Panc1 (cell line): Measurements from ENCODE around the gene TRAPPC12. TPM values are rescaled to one million over a fixed set of nuclear protein-coding genes. Genes with fewer than 3 reads are reported as not detected.

Source experiments
- ATAC-seq: fragments of 200-7000 bp; cut with Tn5 transposase; 2 replicates; pipeline ENCODE4 v1.9.1; 2020; ENCODE audit warnings: mild to moderate bottlenecking, moderate library complexity
- BruUV-seq: library from RNA; stranded (reverse); fragments of 400-500 nt; replicated peaks from 2 replicates; lab custom pipeline; 2021; lab: Mats Ljungman, UMichigan
- CTCF ChIA-PET: fragments of 300-600 bp; sonication (Branson Sonifier 250); formaldehyde crosslinking; loops from one replicate; lab custom pipeline; 2022; ENCODE audit warnings: antibody characterized with exemption; lab: Charles Lee
- POLR2A ChIA-PET: fragments of 300-600 bp; sonication (Branson Sonifier 250); formaldehyde crosslinking; loops from one replicate; lab custom pipeline; 2022; ENCODE audit warnings: antibody characterized with exemption; lab: Charles Lee
- DNase-seq: peaks from one replicate; pipeline ENCODE4 v3.0.0-alpha.2; 2010; ENCODE audit warnings: low read depth, low spot score
- H3K27ac ChIP-seq: 2 replicates; pipeline ENCODE4 v1.5.1; 2011; ENCODE audit warnings: mild to moderate bottlenecking, low read length, inconsistent platforms
- H3K27me3 ChIP-seq: fragments of 200-500 bp; sonication (Bioruptor generic); 2 replicates; pipeline ENCODE4 v1.6.0; 2014; ENCODE audit warnings: low read length, inconsistent platforms; ENCODE audit not compliant: control insufficient read depth, insufficient read depth
- H3K36me3 ChIP-seq: fragments of 200-500 bp; sonication (Bioruptor generic); 2 replicates; pipeline ENCODE4 v1.5.1; 2014; ENCODE audit warnings: inconsistent platforms, mild to moderate bottlenecking, low read length, moderate library complexity; ENCODE audit not compliant: control insufficient read depth, insufficient read depth
- H3K4me1 ChIP-seq: 2 replicates; pipeline ENCODE4 v1.5.1; 2011; ENCODE audit warnings: inconsistent platforms, mild to moderate bottlenecking, low read length, moderate library complexity; ENCODE audit not compliant: control insufficient read depth, insufficient read depth
- H3K4me3 ChIP-seq, 2 experiments: 2 replicates each; pipeline ENCODE4 v1.5.1; 2011 to 2012; ENCODE audit warnings: low read depth in 2 of 2, low read length in 2 of 2, mild to moderate bottlenecking in 2 of 2, inconsistent platforms in 1 of 2, moderate library complexity in 1 of 2
- H3K9me3 ChIP-seq: fragments of 200-500 bp; sonication (Bioruptor generic); 2 replicates; pipeline ENCODE4 v1.5.1; 2014; ENCODE audit warnings: low read depth, mild to moderate bottlenecking, inconsistent platforms, low read length, moderate library complexity; ENCODE audit not compliant: control insufficient read depth, insufficient read depth
- POLR2AphosphoS5 ChIP-seq: IDR thresholded peaks from 2 replicates; pipeline ENCODE4 v1.6.1; 2012; ENCODE audit warnings: mild to moderate bottlenecking, low read depth, low read length, moderate library complexity
- SIN3A ChIP-seq: IDR thresholded peaks from 2 replicates; pipeline ENCODE4 v1.6.1; 2012; ENCODE audit warnings: low read depth, mild to moderate bottlenecking, low read length, moderate library complexity, borderline replicate concordance; ENCODE audit not compliant: insufficient read depth
- TCF7L2 ChIP-seq: IDR thresholded peaks from 2 replicates; pipeline ENCODE4 v1.6.1; 2011; ENCODE audit warnings: mild to moderate bottlenecking, low read depth, low read length, inconsistent platforms
- in situ Hi-C: cut with HindIII; loops from 2 replicates; pipeline ENCODE4 v1.10.0; 2016; ENCODE audit warnings: low sequenced_read_pairs, low pct_unique_long_range_greater_than_20kb
- intact Hi-C: fragments of 100-400 bp; cut with micrococcal nuclease; formaldehyde crosslinking; loops from one replicate; pipeline ENCODE4 v1.10.0; 2022; ENCODE audit not compliant: unreplicated experiment
- total RNA-seq: library from RNA; stranded (reverse); gene quantifications from one replicate; pipeline ENCODE4 v1.2.1, GENCODE V29; 2021; ENCODE audit not compliant: unreplicated experiment
- TF ChIP-seq, protein P1 (sequence below), 2 experiments: IDR thresholded peaks; 2 replicates each; pipeline ENCODE4 v1.6.1; 2011 to 2012; ENCODE audit warnings: low read depth in 2 of 2, control low read depth in 1 of 2, low read length in 1 of 2, mild to moderate bottlenecking in 1 of 2, moderate library complexity in 1 of 2; ENCODE audit not compliant: insufficient read depth in 1 of 2
- TF ChIP-seq, protein P2 (sequence below): fragments of 450-650 bp; IDR thresholded peaks from 2 replicates; pipeline ENCODE4 v1.5.1; 2017; ENCODE audit warnings: mild to moderate bottlenecking

Gene TRAPPC12
- total RNA-seq, 1 experiment from 2014 or later: 78.7 TPM

DNA sequence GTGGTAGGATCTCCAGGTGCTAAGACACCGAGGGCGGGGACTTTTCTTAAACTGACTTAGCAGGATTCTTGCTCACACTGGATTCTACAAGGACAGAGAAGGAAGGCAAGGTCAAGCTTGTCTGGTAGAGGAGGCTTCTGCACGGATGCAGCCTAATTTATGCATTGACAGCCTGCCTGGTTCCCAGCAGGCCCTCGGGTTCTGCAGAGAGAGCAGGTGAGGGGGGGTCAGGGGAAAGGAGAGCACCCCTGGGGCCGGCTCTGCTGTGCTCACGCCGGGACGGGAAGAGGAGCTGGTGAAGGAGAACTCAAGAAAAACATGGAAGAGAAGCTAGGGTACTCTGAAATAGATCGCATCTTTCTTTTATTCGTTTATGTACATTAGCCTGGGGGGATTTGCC is 93.5 kb downstream of the TRAPPC12 start:
- ChIA-PET POLR2A (interaction anchor here (0.6 kb wide), 1 partner anchor 85 kb away, joined by 5 read pairs; the partner anchor contains the start of gene RNASEH1), CTCF (interaction anchor here (0.6 kb wide), 1 partner anchor 50 kb away, joined by 3 read pairs; no protein-coding TSS in a partner anchor)
- Histone ChIP-seq H3K4me3 (no peak overlapping the region), H3K27me3 (no peaks in the 10 kb centered on the region), H3K27ac (no peak overlapping the region), H3K9me3 (no peaks in the 10 kb centered on the region), H3K4me1 (no peaks in the 10 kb centered on the region), H3K36me3 (no peaks in the 10 kb centered on the region; the same call in 1 of the 2 replicates)
- DNase-seq: no peak
- TF ChIP-seq, protein P1, sequence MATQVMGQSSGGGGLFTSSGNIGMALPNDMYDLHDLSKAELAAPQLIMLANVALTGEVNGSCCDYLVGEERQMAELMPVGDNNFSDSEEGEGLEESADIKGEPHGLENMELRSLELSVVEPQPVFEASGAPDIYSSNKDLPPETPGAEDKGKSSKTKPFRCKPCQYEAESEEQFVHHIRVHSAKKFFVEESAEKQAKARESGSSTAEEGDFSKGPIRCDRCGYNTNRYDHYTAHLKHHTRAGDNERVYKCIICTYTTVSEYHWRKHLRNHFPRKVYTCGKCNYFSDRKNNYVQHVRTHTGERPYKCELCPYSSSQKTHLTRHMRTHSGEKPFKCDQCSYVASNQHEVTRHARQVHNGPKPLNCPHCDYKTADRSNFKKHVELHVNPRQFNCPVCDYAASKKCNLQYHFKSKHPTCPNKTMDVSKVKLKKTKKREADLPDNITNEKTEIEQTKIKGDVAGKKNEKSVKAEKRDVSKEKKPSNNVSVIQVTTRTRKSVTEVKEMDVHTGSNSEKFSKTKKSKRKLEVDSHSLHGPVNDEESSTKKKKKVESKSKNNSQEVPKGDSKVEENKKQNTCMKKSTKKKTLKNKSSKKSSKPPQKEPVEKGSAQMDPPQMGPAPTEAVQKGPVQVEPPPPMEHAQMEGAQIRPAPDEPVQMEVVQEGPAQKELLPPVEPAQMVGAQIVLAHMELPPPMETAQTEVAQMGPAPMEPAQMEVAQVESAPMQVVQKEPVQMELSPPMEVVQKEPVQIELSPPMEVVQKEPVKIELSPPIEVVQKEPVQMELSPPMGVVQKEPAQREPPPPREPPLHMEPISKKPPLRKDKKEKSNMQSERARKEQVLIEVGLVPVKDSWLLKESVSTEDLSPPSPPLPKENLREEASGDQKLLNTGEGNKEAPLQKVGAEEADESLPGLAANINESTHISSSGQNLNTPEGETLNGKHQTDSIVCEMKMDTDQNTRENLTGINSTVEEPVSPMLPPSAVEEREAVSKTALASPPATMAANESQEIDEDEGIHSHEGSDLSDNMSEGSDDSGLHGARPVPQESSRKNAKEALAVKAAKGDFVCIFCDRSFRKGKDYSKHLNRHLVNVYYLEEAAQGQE (IDR thresholded peaks at IDR 0.05; ENCODE audit: insufficient read depth in 1 of 2, low read depth in 2 of 2, low read length in 1 of 2): no peak
- TF ChIP-seq, protein P2, sequence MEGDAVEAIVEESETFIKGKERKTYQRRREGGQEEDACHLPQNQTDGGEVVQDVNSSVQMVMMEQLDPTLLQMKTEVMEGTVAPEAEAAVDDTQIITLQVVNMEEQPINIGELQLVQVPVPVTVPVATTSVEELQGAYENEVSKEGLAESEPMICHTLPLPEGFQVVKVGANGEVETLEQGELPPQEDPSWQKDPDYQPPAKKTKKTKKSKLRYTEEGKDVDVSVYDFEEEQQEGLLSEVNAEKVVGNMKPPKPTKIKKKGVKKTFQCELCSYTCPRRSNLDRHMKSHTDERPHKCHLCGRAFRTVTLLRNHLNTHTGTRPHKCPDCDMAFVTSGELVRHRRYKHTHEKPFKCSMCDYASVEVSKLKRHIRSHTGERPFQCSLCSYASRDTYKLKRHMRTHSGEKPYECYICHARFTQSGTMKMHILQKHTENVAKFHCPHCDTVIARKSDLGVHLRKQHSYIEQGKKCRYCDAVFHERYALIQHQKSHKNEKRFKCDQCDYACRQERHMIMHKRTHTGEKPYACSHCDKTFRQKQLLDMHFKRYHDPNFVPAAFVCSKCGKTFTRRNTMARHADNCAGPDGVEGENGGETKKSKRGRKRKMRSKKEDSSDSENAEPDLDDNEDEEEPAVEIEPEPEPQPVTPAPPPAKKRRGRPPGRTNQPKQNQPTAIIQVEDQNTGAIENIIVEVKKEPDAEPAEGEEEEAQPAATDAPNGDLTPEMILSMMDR: no peak
- no peak for TF ChIP-seq POLR2AphosphoS5
- TF ChIP-seq TCF7L2: no peak
- TF ChIP-seq SIN3A: no peak
- ATAC-seq: no peak
- intact Hi-C loops: no loop called here
- BruUV-seq: no TSS peak
- in situ Hi-C loops: no loop called here

DNA sequence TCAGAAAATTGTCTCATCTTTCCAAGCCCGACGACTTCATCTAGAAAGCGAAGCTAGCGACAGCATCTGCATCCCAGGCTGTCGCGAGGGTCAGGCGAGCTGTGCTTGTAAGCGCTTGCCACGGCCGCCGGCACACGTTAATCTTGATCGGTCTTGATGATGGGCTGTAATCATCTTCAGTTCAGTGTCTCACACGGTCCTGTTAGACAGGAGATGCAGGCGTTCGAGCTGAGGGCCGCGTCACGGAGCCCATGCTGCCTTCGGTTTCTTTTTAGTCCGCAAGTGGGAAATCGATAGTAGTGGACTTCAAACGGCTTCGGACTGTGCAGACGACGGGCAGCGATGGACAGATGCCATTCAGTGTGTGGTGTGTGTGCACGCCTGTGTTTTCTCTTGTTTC is 96.3 kb downstream of the TRAPPC12 start:
- ChIA-PET POLR2A (interaction anchor here (0.6 kb wide), 1 partner anchor 69 kb away, joined by 5 read pairs; no protein-coding TSS in a partner anchor), CTCF (no interaction called here)
- no peaks in the 10 kb centered on the region for H3K4me1 ChIP-seq
- BruUV-seq: no TSS peak
- no peak for DNase-seq
- H3K4me3 ChIP-seq: no peak overlapping the region
- H3K27me3 ChIP-seq: no peaks in the 10 kb centered on the region
- TF ChIP-seq, protein P1 (IDR thresholded peaks at IDR 0.05; ENCODE audit: insufficient read depth in 1 of 2, low read depth in 2 of 2, low read length in 1 of 2): no peak
- TF ChIP-seq POLR2AphosphoS5 (no peak), SIN3A (no peak), TCF7L2 (no peak)
- TF ChIP-seq, protein P2: no peak
- no peak for ATAC-seq
- intact Hi-C loops: no loop called here
- no peaks in the 10 kb centered on the region for H3K9me3 ChIP-seq
- H3K27ac ChIP-seq: no peak overlapping the region
- in situ Hi-C loops: no loop called here
- no peaks in the 10 kb centered on the region for H3K36me3 ChIP-seq
